MM.1S (cell line): ENCODE results near the gene USP37.

Experiments used
- DNase-seq: peaks from one replicate; pipeline ENCODE4 v3.0.0-alpha.2; 2015
- H2AFZ ChIP-seq: fragments of 300-600 bp; sonication (generic); 2 replicates; pipeline ENCODE4 v1.6.0; 2016; ENCODE audit warnings: antibody characterized with exemption, low read length
- H3F3A ChIP-seq: fragments of 300-600 bp; sonication (generic); 2 replicates; pipeline ENCODE4 v1.6.1; 2016; ENCODE audit warnings: mild to moderate bottlenecking, antibody characterized with exemption, low read length, moderate library complexity, mixed read lengths; ENCODE audit not compliant: insufficient read depth
- H3K27ac ChIP-seq: fragments of 300-600 bp; sonication (generic); 2 replicates; pipeline ENCODE4 v1.5.1; 2016; ENCODE audit warnings: mild to moderate bottlenecking, low read length
- H3K27me3 ChIP-seq: fragments of 300-600 bp; sonication (generic); replicated peaks from 2 replicates; pipeline ENCODE4 v1.6.0; 2016; ENCODE audit warnings: low read length; ENCODE audit not compliant: insufficient read depth
- H3K36me3 ChIP-seq: fragments of 300-600 bp; sonication (generic); replicated peaks from 2 replicates; pipeline ENCODE4 v1.6.1; 2016; ENCODE audit warnings: mild to moderate bottlenecking, low read length, mixed read lengths; ENCODE audit not compliant: insufficient read depth
- H3K4me1 ChIP-seq: fragments of 300-600 bp; sonication (generic); 2 replicates; pipeline ENCODE4 v1.6.1; 2016; ENCODE audit warnings: low read length, mixed read lengths
- H3K4me2 ChIP-seq: fragments of 300-600 bp; sonication (generic); 2 replicates; pipeline ENCODE4 v1.6.0; 2016; ENCODE audit warnings: low read depth, low read length
- H3K4me3 ChIP-seq: fragments of 300-600 bp; sonication (generic); 2 replicates; pipeline ENCODE4 v1.5.1; 2016; ENCODE audit warnings: low read length, mixed read lengths
- H3K79me2 ChIP-seq: fragments of 300-600 bp; sonication (generic); 2 replicates; pipeline ENCODE4 v1.6.1; 2016; ENCODE audit warnings: mixed run types, low read length, mixed read lengths
- H3K9ac ChIP-seq: fragments of 300-600 bp; sonication (generic); 2 replicates; pipeline ENCODE4 v1.6.1; 2016; ENCODE audit warnings: low read length, mixed read lengths
- H3K9me2 ChIP-seq: fragments of 300-600 bp; sonication (generic); replicated peaks from 2 replicates; pipeline ENCODE4 v1.6.1; 2016; ENCODE audit warnings: mild to moderate bottlenecking, low read length, mixed read lengths; ENCODE audit not compliant: insufficient read depth
- H3K9me3 ChIP-seq: fragments of 300-600 bp; sonication (generic); replicated peaks from 2 replicates; pipeline ENCODE4 v1.6.1; 2016; ENCODE audit warnings: mild to moderate bottlenecking, low read length, mixed read lengths; ENCODE audit not compliant: insufficient read depth
- H4K20me1 ChIP-seq: fragments of 300-600 bp; sonication (generic); 2 replicates; pipeline ENCODE4 v1.6.1; 2016; ENCODE audit warnings: mild to moderate bottlenecking, low read length, moderate library complexity, mixed read lengths; ENCODE audit not compliant: insufficient read depth
- CTCF ChIP-seq: fragments of 300-600 bp; sonication (generic); IDR thresholded peaks from 2 replicates; pipeline ENCODE4 v1.5.1; 2016; ENCODE audit warnings: antibody characterized with exemption, low read length, mixed read lengths
- EZH2 ChIP-seq: fragments of 300-600 bp; sonication (generic); optimal IDR thresholded peaks from 2 replicates; pipeline ENCODE3; 2017; ENCODE audit warnings: low read depth, mild to moderate bottlenecking, antibody characterized with exemption, low read length, mixed read lengths
- EZH2phosphoT487 ChIP-seq: fragments of 300-600 bp; sonication (generic); IDR thresholded peaks from 2 replicates; pipeline ENCODE4 v1.6.1; 2018; ENCODE audit warnings: antibody characterized with exemption, low read length

USP37 gene

DNA sequence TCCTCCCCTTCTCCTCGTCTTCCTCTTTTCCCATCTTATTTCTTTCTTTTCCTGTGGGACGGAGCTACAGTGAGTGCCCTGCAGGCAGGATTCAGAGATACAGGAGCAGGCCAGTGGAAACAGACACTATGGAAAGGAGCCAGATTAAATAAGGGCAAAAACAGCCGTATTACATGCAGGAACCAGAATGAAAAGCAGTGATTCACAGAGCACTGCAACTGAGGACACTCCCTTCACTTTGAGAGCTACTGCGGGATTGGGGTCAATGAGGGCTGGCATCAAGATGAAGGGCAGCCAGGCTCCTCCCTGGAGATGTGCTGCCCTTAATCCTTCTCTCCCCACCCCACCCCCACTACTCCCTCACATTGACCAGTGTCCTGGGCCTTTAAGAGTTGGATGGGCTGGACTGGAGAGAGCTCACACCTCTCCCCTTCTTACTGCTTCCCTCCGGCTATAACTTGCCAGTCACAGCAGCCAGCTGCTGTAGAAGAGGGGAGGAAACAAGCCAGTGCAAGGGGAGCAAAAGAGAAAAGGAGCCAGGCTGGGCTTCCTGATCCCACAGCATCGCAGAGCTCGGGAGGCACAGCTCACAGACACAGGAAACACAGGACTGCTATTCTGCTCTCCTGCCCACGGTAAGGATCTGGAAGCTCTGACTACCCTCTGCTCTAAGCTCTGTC, 39.4 kb upstream of the USP37 start, which contains the start of gene PLCD4:
Gene PLCD4 (plus strand): TSS at position 464 of the 680 bp plus-strand sequence. CDS start 7,841 bp downstream, outside the sequence.
- DNase-seq = no peak
- Histone ChIP-seq H3K27me3 (no peaks in the 10 kb centered on the region), H3K9me3 (no peaks in the 10 kb centered on the region), H3K4me2 (no peak within 1 kb of the TSS), H2AFZ (no peak within 1 kb of the TSS), H3F3A (no peaks in the 10 kb centered on the region), H3K79me2 (no peaks in the 10 kb centered on the region), H3K4me3 (no peak within 1 kb of the TSS), H3K4me1 (no peaks in the 10 kb centered on the region), H3K27ac (no peak within 1 kb of the TSS), H4K20me1 (no peaks in the 10 kb centered on the region), H3K36me3 (no peaks in the 10 kb centered on the region), H3K9ac (no peak within 1 kb of the TSS), H3K9me2 (no peaks in the 10 kb centered on the region)
- no peak for TF ChIP-seq EZH2phosphoT487
- no peak for TF ChIP-seq EZH2
- no peak for TF ChIP-seq CTCF

DNA sequence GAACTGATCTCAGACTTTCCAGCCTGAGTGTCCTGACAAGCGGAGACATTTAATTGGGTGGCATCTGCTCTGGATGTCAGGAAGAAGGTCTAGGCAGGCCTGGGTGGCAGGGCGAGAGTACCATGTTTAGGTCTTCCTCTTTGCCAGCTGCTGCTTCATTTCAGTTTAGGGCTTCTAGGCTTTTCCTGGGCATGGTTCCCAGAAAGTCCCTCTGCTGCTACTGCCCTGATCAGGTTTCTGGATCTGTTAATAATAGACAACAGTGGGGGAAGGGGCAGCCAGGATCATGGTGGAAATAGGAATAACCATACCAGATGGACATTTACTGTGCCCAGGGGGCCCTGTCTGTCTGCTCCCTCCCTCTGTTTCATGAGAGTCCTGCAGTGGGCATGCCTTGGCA, 37.3 kb upstream of the USP37 start:
- TF ChIP-seq EZH2phosphoT487 (no peak), EZH2 (no peak), CTCF (no peak)

GRCh38 chr2:218585541-218585940, 17.4 kb upstream of the USP37 start:
- no peak for DNase-seq
- Histone ChIP-seq H3K79me2 (peaks cover 50% of the 10 kb centered on the region), H3K9me3 (no peaks in the 10 kb centered on the region), H4K20me1 (no peaks in the 10 kb centered on the region), H3F3A (no peaks in the 10 kb centered on the region), H3K9me2 (no peaks in the 10 kb centered on the region), H3K36me3 (peaks cover 23% of the 10 kb centered on the region), H3K27me3 (no peaks in the 10 kb centered on the region), H3K9ac (no peak overlapping the region), H2AFZ (no peak overlapping the region), H3K27ac (no peak overlapping the region), H3K4me2 (no peak overlapping the region), H3K4me1 (no peaks in the 10 kb centered on the region), H3K4me3 (no peak overlapping the region)
- TF ChIP-seq CTCF = no peak
- no peak for TF ChIP-seq EZH2phosphoT487
- no peak for TF ChIP-seq EZH2

More for the DNA sequence above, 37.3 kb upstream of the USP37 start:
- no peak overlapping the region for H3K27ac ChIP-seq
- H3K27me3 ChIP-seq = no peaks in the 10 kb centered on the region
- no peaks in the 10 kb centered on the region for H3K79me2 ChIP-seq
- no peak overlapping the region for H3K4me3 ChIP-seq
- H3K4me1 ChIP-seq = no peaks in the 10 kb centered on the region
- no peaks in the 10 kb centered on the region for H3K9me2 ChIP-seq
- no peak for DNase-seq
- H3K36me3 ChIP-seq = no peaks in the 10 kb centered on the region
- no peak overlapping the region for H3K4me2 ChIP-seq
- no peak overlapping the region for H2AFZ ChIP-seq
- peaks cover 7% of the 10 kb centered on the region for H3F3A ChIP-seq
- no peaks in the 10 kb centered on the region for H4K20me1 ChIP-seq
- H3K9ac ChIP-seq = no peak overlapping the region
- no peaks in the 10 kb centered on the region for H3K9me3 ChIP-seq
